GM23248 (cell line): Measurements from ENCODE around the gene PDIK1L.

ENCODE experiments used
- EZH2 ChIP-seq: fragments of 200-600 bp; sonication (generic); IDR thresholded peaks from 2 replicates; pipeline ENCODE4 v1.6.1; 2018; ENCODE audit warnings: antibody characterized with exemption, mild to moderate bottlenecking; ENCODE audit not compliant: insufficient read depth, poor library complexity, severe bottlenecking
- EZH2phosphoT487 ChIP-seq: fragments of 200-600 bp; sonication (generic); IDR thresholded peaks from 2 replicates; pipeline ENCODE4 v1.6.1; 2018; ENCODE audit warnings: antibody characterized with exemption, moderate library complexity, mild to moderate bottlenecking, low read depth; ENCODE audit not compliant: insufficient read depth

DNA sequence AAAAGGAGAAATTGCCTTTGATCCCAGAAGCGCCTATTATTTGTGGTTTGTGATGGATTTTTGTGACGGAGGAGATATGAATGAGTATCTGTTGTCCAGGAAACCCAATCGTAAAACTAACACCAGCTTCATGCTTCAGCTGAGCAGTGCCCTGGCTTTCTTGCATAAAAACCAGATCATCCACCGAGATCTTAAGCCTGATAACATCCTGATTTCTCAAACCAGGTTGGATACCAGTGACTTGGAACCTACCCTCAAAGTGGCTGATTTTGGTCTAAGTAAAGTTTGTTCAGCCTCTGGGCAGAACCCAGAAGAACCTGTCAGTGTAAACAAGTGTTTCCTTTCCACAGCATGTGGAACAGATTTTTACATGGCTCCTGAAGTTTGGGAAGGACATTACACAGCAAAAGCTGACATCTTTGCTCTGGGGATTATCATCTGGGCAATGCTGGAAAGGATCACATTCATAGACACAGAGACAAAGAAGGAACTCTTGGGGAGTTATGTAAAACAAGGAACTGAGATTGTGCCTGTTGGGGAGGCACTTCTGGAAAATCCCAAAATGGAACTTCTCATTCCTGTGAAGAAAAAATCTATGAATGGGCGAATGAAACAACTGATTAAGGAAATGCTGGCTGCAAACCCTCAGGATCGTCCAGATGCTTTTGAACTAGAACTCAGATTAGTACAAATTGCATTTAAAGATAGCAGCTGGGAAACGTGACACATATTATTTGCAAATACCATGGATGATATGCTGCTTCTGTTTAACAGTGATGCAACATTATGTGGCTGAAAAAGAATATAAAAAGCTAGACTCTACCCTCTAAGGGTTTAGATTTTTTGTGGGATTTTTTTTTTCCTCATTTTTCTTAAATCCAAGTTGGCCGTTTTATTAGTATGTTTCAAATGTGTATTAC, 10.5 kb downstream of the PDIK1L start:
- TF ChIP-seq EZH2phosphoT487 (no peak), EZH2 (no peak)
